GM21825 (cell line): ENCODE data around the gene OSTF1.

Experiments used
- ATAC-seq: cut with Tn5 transposase; IDR thresholded peaks from one replicate; pipeline ENCODE4 v1.9.1; 2021; ENCODE audit warnings: mild to moderate bottlenecking, moderate library complexity; ENCODE audit not compliant: unreplicated experiment

The OSTF1 gene

GRCh38 chr9:75084081-75084672 is 4.1 kb upstream of the OSTF1 start:
- ATAC-seq, result no peak

DNA sequence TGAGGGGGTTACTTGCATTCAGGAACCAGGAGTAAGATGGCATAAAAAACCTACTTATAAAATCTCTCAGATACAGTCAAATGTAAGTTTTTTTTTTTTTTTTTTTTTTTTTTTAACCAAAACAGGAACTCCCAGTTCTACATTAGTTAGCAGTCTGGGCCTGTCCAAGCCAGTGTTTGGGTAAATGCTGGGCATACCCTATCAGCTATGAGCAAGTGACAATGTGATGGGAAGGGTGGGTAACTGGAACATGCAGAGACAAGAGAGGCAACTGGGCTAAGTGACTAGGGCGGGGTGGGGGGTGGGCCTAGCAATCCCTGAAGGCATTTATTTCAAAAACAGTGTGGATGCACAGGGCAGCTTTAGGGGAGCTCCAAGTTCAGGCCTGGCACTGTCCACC is 2.7 kb upstream of the OSTF1 start:
- no peak for ATAC-seq

DNA sequence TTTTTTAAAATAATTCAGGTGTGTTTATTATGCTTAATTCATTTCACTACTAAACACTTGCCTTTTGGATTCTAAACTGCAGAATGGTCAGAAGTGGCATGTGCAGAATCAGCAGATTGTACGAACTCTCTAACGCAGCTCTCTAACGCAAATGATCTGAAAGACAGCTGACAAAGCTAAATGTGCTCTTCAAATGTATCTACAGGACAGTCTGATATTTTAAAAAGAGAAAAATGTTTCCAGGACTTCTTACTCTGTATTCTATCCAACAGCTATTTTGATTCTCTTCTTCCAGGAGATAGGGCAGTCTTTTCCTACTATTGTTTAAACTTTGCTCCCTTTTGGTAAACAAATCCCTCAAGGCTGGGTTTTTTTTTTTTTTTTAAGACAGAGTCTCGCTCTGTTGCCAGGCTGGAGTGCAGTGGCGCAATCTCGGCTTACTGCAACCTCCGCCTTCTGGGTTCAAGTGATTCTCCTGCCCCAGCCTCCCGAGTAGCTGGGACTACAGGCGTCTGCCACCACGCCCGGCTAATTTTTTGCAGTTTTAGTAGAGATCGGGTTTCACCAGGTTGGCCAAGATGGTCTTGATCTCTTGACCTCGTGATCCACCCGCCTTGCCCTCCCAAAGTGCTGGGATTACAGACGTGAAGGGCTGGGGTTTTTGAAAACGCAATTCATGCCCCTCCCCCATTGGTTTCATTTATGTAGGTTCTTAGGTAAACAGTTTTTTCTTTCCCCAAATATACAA is 1.6 kb upstream of the OSTF1 start:
- no peak for ATAC-seq

DNA sequence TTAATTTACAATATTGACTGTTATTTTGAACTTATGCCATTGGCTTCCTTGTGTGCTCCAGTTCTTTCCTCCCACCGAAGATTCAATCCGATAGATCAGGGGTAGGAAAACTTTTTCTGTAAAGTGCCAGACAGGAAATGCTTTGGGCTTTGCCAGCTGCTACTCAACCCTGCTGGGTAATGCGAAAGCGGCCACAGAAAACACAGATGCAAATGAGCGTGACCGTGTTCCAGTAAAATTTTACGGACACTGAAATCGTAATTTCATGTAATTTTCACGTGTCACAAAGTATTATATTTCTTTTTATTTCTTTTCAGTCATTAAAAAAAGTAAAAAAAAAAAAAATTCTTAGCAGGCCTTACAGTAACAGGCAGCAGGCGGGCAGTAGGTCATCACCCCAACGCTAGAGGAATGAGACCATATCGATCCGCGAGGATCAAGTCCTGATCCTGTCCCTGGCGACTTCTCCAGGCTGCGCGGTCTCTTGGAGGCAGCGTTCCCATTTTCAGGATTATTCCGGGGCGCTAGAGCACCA is 958 bp upstream of the OSTF1 start:
- ATAC-seq, result peak; percentile 29

DNA sequence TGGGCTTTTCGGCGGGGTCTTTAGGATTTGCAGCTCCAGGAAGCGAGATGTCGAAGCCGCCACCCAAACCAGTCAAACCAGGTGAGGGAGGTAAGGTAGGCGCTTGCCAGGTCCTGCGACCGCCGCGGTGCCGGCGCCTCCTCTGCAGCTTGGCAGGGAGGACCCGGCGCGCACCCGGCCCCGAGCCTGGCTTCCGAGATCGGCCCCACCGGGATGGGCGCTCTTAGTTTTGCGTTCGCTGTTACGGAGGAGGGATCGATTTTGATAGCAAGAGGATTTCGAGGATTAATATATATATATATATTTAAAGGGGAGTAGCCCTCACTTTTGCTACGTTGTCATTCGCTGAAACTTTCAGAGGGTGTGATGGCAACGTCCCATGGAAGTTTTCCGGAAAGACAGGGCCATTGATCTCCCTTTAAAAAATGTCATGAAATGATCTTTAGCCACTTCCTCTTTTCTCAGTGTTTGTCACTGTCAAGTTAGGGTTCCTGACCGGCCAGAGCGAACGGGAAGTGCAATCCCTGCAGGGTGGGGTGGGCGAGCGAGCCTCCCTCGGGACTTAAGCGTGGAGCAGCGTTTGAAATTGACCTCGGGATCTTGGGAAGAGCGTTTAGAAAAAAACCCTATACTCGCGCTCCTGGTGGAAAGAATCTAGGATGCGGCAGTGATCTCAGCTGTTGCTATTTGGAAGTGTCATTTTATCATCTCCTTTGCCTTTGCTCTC is 495 bp downstream of the OSTF1 start:
- peak; percentile 39 for ATAC-seq

DNA sequence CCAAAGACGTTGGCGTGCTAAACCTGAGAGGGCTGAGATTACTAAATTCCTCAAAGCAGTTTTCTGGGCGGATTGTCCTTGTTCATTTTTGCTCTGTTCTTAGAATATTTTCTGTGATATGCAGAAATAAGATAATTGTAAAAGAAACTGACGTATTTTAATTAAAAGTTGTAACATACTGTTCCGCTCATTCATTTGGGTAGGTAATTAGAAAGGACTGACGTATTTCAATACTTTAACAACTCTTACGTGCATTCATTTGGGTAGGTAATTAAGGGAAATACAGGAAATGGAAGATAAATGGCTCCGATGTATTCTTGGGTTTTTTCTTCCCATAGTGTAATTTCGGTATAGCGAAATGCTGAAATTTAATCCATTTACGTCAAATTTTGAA is 1.1 kb downstream of the OSTF1 start:
- ATAC-seq, result no peak

DNA sequence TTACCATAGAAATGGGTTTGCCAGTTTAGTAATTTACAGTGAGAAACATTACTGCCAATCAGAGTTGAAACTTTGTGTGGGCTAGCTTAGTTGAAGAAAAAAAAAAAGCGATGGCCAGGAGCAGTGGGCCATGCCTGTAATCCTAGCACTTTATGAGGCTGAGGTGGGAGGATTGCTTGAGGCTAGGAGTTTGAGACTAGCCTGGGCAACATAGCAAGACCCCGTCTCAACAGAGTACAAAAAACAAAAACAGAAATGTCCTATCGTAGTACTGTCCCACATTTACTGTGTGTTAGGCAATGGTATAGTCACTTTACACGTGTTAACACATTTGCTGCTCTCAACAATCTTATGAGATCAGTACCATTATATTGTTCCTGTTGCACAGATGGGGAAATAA is 2.3 kb downstream of the OSTF1 start:
- ATAC-seq, result no peak

- no peak for ATAC-seq
These were observed 4.5 kb downstream of the OSTF1 start for GRCh38 chr9:75092766-75093165.

GRCh38 chr9:75096796-75097195 is 8.5 kb downstream of the OSTF1 start:
- ATAC-seq, result no peak

GRCh38 chr9:75101004-75101588 is 12.8 kb downstream of the OSTF1 start:
- ATAC-seq, result no peak

DNA sequence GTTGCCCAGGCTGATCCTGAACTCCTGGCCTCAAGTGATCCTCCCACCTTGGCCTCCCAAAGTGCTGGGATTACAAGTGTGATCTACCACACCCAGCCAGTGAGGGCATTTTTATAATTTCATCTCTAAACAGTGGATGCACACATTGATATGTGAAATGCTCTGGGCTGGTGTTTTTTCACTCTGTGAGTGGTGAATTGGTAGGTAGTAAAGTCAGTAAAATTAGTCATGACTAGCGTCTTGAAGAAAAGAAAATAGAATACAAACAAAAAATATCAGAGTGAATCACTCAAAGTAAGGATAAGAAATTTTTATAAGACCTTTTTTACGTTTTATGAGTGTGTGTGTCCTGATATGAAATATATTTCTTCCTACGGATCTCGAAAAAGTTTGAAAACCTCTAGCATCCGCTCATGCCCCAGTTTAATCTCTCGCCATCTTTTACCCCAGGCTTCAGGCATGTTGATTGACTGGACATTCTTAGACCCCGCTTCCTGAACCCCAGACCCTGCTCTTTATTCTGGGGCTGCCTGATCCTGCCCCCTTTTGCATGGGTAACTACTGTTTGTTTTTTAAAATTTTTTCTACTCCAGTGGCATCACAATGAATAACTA is 14.0 kb downstream of the OSTF1 start:
- ATAC-seq, result no peak

DNA sequence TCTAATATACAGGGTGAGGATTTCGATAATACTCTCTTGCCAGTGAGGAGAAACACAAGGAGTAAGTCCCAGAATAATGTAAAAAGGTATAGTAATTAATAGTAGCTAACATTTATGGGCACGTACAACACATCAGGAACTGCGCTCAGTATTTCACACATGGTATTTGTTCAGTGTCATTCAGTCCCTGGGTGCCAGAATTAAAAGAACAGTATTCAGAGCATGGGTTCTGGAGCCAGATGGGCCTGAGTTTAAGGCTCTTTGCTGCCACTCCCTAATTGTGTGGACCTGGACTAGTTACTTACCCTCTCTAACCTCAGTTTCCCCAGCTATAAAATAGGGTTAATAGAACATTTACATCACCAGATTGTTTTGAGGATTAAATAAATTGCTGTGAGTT is 16.3 kb downstream of the OSTF1 start:
- no peak for ATAC-seq

GRCh38 chr9:75105019-75105540 is 16.8 kb downstream of the OSTF1 start:
- no peak for ATAC-seq

DNA sequence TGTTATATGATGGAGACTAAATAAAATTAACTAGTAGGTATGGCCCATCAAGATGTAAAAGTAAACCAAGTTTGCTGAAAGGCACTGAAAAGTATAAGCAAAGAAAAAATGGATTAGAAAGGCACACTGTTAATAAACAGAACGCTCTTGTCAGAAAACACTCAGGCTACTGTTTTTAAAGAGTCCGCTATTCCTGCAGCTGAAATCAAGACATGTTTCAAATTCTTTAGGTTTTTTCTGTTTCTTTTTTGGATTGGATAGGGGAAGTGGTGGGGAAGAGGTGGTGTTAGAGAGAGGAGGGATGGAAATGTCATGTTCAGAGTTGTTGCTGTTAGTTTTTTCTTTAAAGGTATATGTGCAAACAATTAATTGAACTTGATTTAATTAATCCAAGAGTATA is 17.5 kb downstream of the OSTF1 start:
- no peak for ATAC-seq

GRCh38 chr9:75106857-75107256 is 18.5 kb downstream of the OSTF1 start:
- no peak for ATAC-seq

DNA sequence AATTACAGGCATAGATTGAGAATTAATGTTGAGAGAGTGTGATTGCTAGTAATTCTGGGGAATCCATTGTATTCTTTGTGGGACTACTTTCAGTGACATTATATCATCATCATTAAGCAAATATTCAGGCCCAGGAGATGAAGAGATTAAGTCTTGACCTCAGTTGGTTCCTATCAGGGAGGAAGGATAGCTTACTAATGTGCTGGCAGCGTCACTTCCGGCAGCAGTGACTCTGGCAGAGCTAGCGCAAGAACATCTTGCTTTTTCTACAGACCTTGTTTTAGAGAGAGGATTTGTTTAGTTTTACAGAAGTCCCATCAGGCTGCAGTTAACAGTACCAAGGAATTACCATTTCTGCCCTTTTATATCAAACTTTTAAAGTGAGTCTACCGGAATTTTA is 20.3 kb downstream of the OSTF1 start:
- no peak for ATAC-seq

- no peak for ATAC-seq
These were observed 21.0 kb downstream of the OSTF1 start for GRCh38 chr9:75109210-75109839.

GRCh38 chr9:75111019-75111622 is 22.8 kb downstream of the OSTF1 start:
- no peak for ATAC-seq

- ATAC-seq, result no peak
These were observed 24.5 kb downstream of the OSTF1 start for GRCh38 chr9:75112789-75113188.

GRCh38 chr9:75116306-75116705 is 28.0 kb downstream of the OSTF1 start:
- no peak for ATAC-seq
